Breast epithelium (tissue), 4 donors: Measurements from ENCODE around the gene ZDHHC5. TPM values are rescaled to one million over a fixed set of nuclear protein-coding genes. Genes with fewer than 3 reads are reported as not detected.
A peak's percentile ranks its signal among the peaks of the same experiment; 100 is the strongest.
"Not testable (repeated sequence)": the region's sequence is repeated elsewhere in the genome, so short reads cannot be mapped to it uniquely, and the experiment has no call there.

Experiments
- DNase-seq, 2 donors: peaks; one replicate each; pipeline ENCODE4 v3.0.0-alpha.2; 2019; ENCODE audit warnings: low spot score in 2 of 2
- H3K27ac ChIP-seq, 2 donors: fragments of 200-600 bp; sonication (generic) in 1 of 2; one replicate each; pipeline ENCODE4 v1.5.1; 2016 to 2019; ENCODE audit warnings: mild to moderate bottlenecking in 1 of 2
- H3K27me3 ChIP-seq, 2 donors: fragments of 200-600 bp; sonication (generic) in 1 of 2; one replicate each; pipeline versions ENCODE4 v1.5.1 to v1.6.0; 2017 to 2019; ENCODE audit warnings: control low read depth in 1 of 2, mild to moderate bottlenecking in 1 of 2
- H3K36me3 ChIP-seq: fragments of 200-600 bp; one replicate; pipeline ENCODE4 v1.5.1; 2019
- H3K4me1 ChIP-seq, 2 donors: fragments of 200-600 bp; sonication (generic); one replicate each; pipeline ENCODE4 v1.5.1; 2016 to 2019; ENCODE audit warnings: control low read depth in 1 of 2
- H3K4me3 ChIP-seq, 3 donors: fragments of 200-600 bp; sonication (generic); 1 replicate in 2 of 3; 2 replicates in 1 of 3; pipeline ENCODE4 v1.5.1; 2016 to 2019; ENCODE audit warnings: mild to moderate bottlenecking in 3 of 3, moderate library complexity in 2 of 3
- H3K9me3 ChIP-seq, 2 donors: fragments of 200-600 bp; sonication (generic) in 1 of 2; one replicate each; pipeline ENCODE4 v1.5.1; 2016 to 2019; ENCODE audit warnings: control low read depth in 1 of 2
- CTCF ChIP-seq, 3 donors: fragments of 450-650 bp; IDR thresholded peaks; one replicate each; pipeline ENCODE4 v1.5.1; 2016 to 2017; ENCODE audit warnings: antibody characterized with exemption in 3 of 3, mild to moderate bottlenecking in 3 of 3, moderate library complexity in 3 of 3
- POLR2A ChIP-seq: fragments of 450-650 bp; IDR thresholded peaks from one replicate; pipeline ENCODE4 v1.6.1; 2016; ENCODE audit warnings: antibody characterized with exemption, mild to moderate bottlenecking, moderate library complexity
- POLR2AphosphoS5 ChIP-seq, 3 donors: sonication (generic); formaldehyde crosslinking; IDR thresholded peaks; one replicate each; pipeline ENCODE4 v1.6.1; 2017; ENCODE audit warnings: antibody characterized with exemption in 3 of 3
- intact Hi-C: fragments of 100-400 bp; cut with DNase I; formaldehyde crosslinking; loops from one replicate; pipeline ENCODE4 v1.15.1; 2023; ENCODE audit warnings: low total_unique reads
- total RNA-seq, 3 donors: library from RNA; depleted of rRNA; stranded (reverse); fragments of >200 nt; gene quantifications; one replicate each; pipeline ENCODE4 v1.1.0, GENCODE V29; 2016

The ZDHHC5 gene
- total RNA-seq, 3 donors from 2014 or later: 39.3 to 50.2 (median 39.8) TPM

- Histone ChIP-seq H3K36me3 (no peaks in the 10 kb centered on the region), H3K27me3 (peaks cover 0 to 20% of the 10 kb centered on the region in 2 donors), H3K9me3 (no peaks in the 10 kb centered on the region), H3K27ac (peak within 1 kb of the TSS; percentile 65 to 82), H3K4me1 (peaks cover 12 to 14% of the 10 kb centered on the region in 2 donors), H3K4me3 (peak within 1 kb of the TSS; percentile 46 to 66 (median 55))
- intact Hi-C loops: no loop called here
- no peak for TF ChIP-seq POLR2AphosphoS5 (IDR thresholded peaks at IDR 0.05)
- no peak for TF ChIP-seq POLR2A
- no peak for TF ChIP-seq CTCF (IDR thresholded peaks at IDR 0.05)
- DNase-seq: peak in 1 of 2 donors; percentile 60
Observed at GRCh38 chr11:57649826-57650738, 17.8 kb upstream of the ZDHHC5 start, which contains the start of gene YPEL4. TSS of gene YPEL4 (minus strand) at chr11:57649912. CDS start at chr11:57647107, 2,805 bp downstream.

- H3K27ac ChIP-seq: peak overlapping the region in 1 of 2 donors; percentile 82
- TF ChIP-seq POLR2A (no peak), CTCF (IDR thresholded peaks at IDR 0.05) (no peak), POLR2AphosphoS5 (IDR thresholded peaks at IDR 0.05) (no peak)
- H3K27me3 ChIP-seq: peaks cover 0 to 20% of the 10 kb centered on the region in 2 donors
- no peaks in the 10 kb centered on the region for H3K36me3 ChIP-seq
- H3K4me1 ChIP-seq: peaks cover 12 to 14% of the 10 kb centered on the region in 2 donors
- H3K9me3 ChIP-seq: no peaks in the 10 kb centered on the region
- intact Hi-C loops: no loop called here
- H3K4me3 ChIP-seq: no peak overlapping the region
- DNase-seq: no peak
Observed at GRCh38 chr11:57650739-57651090, 17.2 kb upstream of the ZDHHC5 start.

GRCh38 chr11:57651408-57651807 lies 16.5 kb upstream of the ZDHHC5 start:
- H3K27me3 ChIP-seq: peaks cover 0 to 20% of the 10 kb centered on the region in 2 donors
- intact Hi-C loops: no loop called here
- no peak overlapping the region for H3K4me3 ChIP-seq
- no peak for DNase-seq
- H3K27ac ChIP-seq: no peak overlapping the region
- peaks cover 12 to 14% of the 10 kb centered on the region in 2 donors for H3K4me1 ChIP-seq
- TF ChIP-seq CTCF (IDR thresholded peaks at IDR 0.05): no peak
- no peak for TF ChIP-seq POLR2AphosphoS5 (IDR thresholded peaks at IDR 0.05)
- no peaks in the 10 kb centered on the region for H3K9me3 ChIP-seq
- H3K36me3 ChIP-seq: no peaks in the 10 kb centered on the region

- Histone ChIP-seq H3K27me3 (peaks cover 0 to 20% of the 10 kb centered on the region in 2 donors), H3K4me3 (peak overlapping the region in 1 of 3 donors; percentile 43)
- H3K9me3 ChIP-seq, DNase-seq, intact Hi-C loops, H3K27ac ChIP-seq, H3K4me1 ChIP-seq, H3K36me3 ChIP-seq: not testable (repeated sequence)
Observed at GRCh38 chr11:57652230-57652629, 15.7 kb upstream of the ZDHHC5 start.

- H3K4me1 ChIP-seq: peaks cover 4% of the 10 kb centered on the region in 2 donors
- H3K36me3 ChIP-seq: no peaks in the 10 kb centered on the region
- TF ChIP-seq CTCF (IDR thresholded peaks at IDR 0.05) (no peak), POLR2AphosphoS5 (IDR thresholded peaks at IDR 0.05) (no peak), POLR2A (no peak)
- H3K27ac ChIP-seq: no peak overlapping the region
- peak overlapping the region in 1 of 3 donors; percentile 43 for H3K4me3 ChIP-seq
- no peaks in the 10 kb centered on the region for H3K9me3 ChIP-seq
- peaks cover 0 to 15% of the 10 kb centered on the region in 2 donors for H3K27me3 ChIP-seq
- DNase-seq: no peak
- intact Hi-C loops: no loop called here
Observed at GRCh38 chr11:57652662-57653061, 15.3 kb upstream of the ZDHHC5 start.
